Heart left ventricle (tissue), 16 donors: ENCODE results near the gene VPS37B. TPM values are rescaled to one million over a fixed set of nuclear protein-coding genes. Genes with fewer than 3 reads are reported as not detected.

ENCODE experiments used
- ATAC-seq, 4 donors: fragments of 200-7000 bp; cut with Tn5 transposase; one replicate each; pipeline ENCODE4 v1.9.1; 2020 to 2022; ENCODE audit warnings: moderate library complexity in 4 of 4, mild to moderate bottlenecking in 3 of 4, moderate number of reproducible peaks in 1 of 4
- DNase-seq, 5 donors: peaks; one replicate each; pipeline ENCODE4 v3.0.0-alpha.2; 2020
- H3K27ac ChIP-seq, 12 donors: fragments of 200-600 bp; sonication (generic) in 4 of 12; one replicate each; pipeline versions ENCODE4 v1.5.0 to v1.8.0; 2016 to 2022; ENCODE audit warnings: mild to moderate bottlenecking in 2 of 12
- H3K27me3 ChIP-seq, 9 donors: fragments of 200-600 bp; sonication (generic) in 2 of 9; one replicate each; pipeline versions ENCODE4 v1.5.1 to v1.8.0; 2016 to 2022; ENCODE audit warnings: mild to moderate bottlenecking in 3 of 9
- H3K36me3 ChIP-seq, 9 donors: fragments of 200-600 bp; sonication (generic) in 2 of 9; one replicate each; pipeline versions ENCODE4 v1.5.0 to v1.8.0; 2018 to 2022; ENCODE audit warnings: mild to moderate bottlenecking in 2 of 9
- H3K4me1 ChIP-seq, 12 donors: fragments of 200-600 bp; sonication (generic) in 4 of 12; one replicate each; pipeline versions ENCODE4 v1.5.0 to v1.8.0; 2016 to 2022; ENCODE audit warnings: mild to moderate bottlenecking in 3 of 12
- H3K4me3 ChIP-seq, 12 donors: fragments of 200-600 bp; sonication (generic) in 4 of 12; one replicate each; pipeline versions ENCODE4 v1.5.0 to v1.8.0; 2017 to 2022; ENCODE audit warnings: mild to moderate bottlenecking in 9 of 12, moderate library complexity in 4 of 12
- H3K9me3 ChIP-seq, 12 donors: fragments of 200-600 bp; sonication (generic) in 4 of 12; one replicate each; pipeline versions ENCODE4 v1.5.0 to v1.8.0; 2016 to 2022; ENCODE audit warnings: mild to moderate bottlenecking in 1 of 12
- POLR2A ChIP-seq, 2 donors: fragments of 450-650 bp; IDR thresholded peaks; one replicate each; pipeline ENCODE4 v1.6.1; 2017; ENCODE audit warnings: antibody characterized with exemption in 2 of 2, mild to moderate bottlenecking in 2 of 2, moderate library complexity in 2 of 2
- WGBS, 4 donors: extraction: QIAGEN DNeasy Blood & Tissue Kit in 2 of 4; methylation state at CpG; one replicate each; pipeline versions ENCODE4 v1.1.5 to v1.1.7; 2013 to 2018; 5-methylcytosine and 5-hydroxymethylcytosine counted together
- intact Hi-C, 10 donors: fragments of 100-400 bp; cut with DNase I; formaldehyde crosslinking; loops; one replicate each; pipeline versions ENCODE4 v1.11.1 to v1.14.2; 2022
- polyA plus RNA-seq, 2 donors: library from polyadenylated mRNA; stranded (reverse); fragments of 200-250 nt; gene quantifications; one replicate each; pipeline ENCODE4 v1.2.3, GENCODE V29; 2013
- total RNA-seq, 9 donors: library from RNA; depleted of rRNA in 2 of 9; stranded (reverse); fragments of >200 nt in 2 of 9; fragmentation: NEBNext Ultra II Directional in 3 of 9; extraction: Animal tissue kit (Norgen Biotek cat#: 25700) in 3 of 9; gene quantifications; one replicate each; pipeline versions ENCODE4 v1.1.0 to v1.2.4, GENCODE V29; 2016 to 2023
- TF ChIP-seq, protein P1 (sequence below), 12 donors: fragments of 200-600 bp; sonication (generic) in 4 of 12; IDR thresholded peaks; one replicate each; pipeline versions ENCODE4 v1.5.0 to v1.8.0; 2018 to 2022; ENCODE audit warnings: antibody characterized with exemption in 12 of 12, mild to moderate bottlenecking in 5 of 12
- donor health status: ischemic (EF 13 %, LVEDD 7.1; RV severe dilation, severe dysfunction).
- donor health status: healthy with polysubstance abuse.
- donor health status: DM: no; HTN: yes; CAD: no.
- donor health status: DM: no; HTN: no; CAD: no.
- donor health status: ischemic (EF 25% LVEDD 6.9; RV normal size, moderate dysfunction).
- donor health status: ischemic (EF 25% LVEDD 5.7; RV mildly dilated, moderate dysfunction).
- donor health status: healthy.
- donor health status: DM: yes; HTN: yes; CAD: no.
- donor health status: ischemic (EF 35%, LVEDD 5.7; RV mildly dilated, moderate dysfunction).
- donor health status: nonischemic (EF 11% LVEDD 7.7; RV severe dilation, severe dysfunction).
- donor health status: DM: yes; HTN: yes; CAD: no.
- donor health status: PGD.
- donor health status: ischemic (EF 29% LVEDD 5.4; RV normal size, mild dysfunction).
- donor health status: nonischemic (EF 23%, LVEDD 6.1; RV moderate dilation, normal function).

The VPS37B gene
- total and polyA plus RNA-seq, 11 donors, result 14.5 to 51.2 (median 21.7) TPM

DNA sequence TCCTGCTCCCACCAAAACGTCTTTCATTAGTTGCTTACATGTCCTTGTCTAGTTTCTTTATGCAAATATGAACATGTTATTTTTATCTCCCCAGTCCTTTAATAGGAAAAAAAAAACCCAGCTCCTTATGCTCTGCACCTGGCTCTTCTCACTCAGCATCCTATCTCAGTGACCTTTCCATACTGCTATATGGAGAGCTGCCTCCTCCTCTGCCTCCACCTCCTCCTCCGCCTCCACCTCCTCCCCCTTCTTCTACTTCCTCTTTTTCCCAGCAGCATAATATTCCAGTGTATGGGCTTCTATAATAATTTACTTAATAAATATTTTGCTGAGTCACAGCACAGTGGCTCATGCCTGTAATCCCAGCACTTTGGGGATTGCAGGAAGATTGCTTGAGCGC is 38.8 kb upstream of the VPS37B start:
- Histone ChIP-seq H3K4me1 (no peaks in the 10 kb centered on the region), H3K27me3 (no peaks in the 10 kb centered on the region), H3K4me3 (no peak overlapping the region), H3K36me3 (peaks cover 0 to 48% (median 8%) of the 10 kb centered on the region in 9 donors), H3K9me3 (no peaks in the 10 kb centered on the region), H3K27ac (no peak overlapping the region)
- WGBS, 4 donors, result 69 to 76% (median 72%) methylated on average over 3 of the region's 3 CpGs
- DNase-seq (no peak), ATAC-seq (no peak)
- TF ChIP-seq, protein P1, sequence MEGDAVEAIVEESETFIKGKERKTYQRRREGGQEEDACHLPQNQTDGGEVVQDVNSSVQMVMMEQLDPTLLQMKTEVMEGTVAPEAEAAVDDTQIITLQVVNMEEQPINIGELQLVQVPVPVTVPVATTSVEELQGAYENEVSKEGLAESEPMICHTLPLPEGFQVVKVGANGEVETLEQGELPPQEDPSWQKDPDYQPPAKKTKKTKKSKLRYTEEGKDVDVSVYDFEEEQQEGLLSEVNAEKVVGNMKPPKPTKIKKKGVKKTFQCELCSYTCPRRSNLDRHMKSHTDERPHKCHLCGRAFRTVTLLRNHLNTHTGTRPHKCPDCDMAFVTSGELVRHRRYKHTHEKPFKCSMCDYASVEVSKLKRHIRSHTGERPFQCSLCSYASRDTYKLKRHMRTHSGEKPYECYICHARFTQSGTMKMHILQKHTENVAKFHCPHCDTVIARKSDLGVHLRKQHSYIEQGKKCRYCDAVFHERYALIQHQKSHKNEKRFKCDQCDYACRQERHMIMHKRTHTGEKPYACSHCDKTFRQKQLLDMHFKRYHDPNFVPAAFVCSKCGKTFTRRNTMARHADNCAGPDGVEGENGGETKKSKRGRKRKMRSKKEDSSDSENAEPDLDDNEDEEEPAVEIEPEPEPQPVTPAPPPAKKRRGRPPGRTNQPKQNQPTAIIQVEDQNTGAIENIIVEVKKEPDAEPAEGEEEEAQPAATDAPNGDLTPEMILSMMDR (IDR thresholded peaks at IDR 0.05), result no peak
- TF ChIP-seq POLR2A (IDR thresholded peaks at IDR 0.05), result no peak
- intact Hi-C loops, result no loop called here

- H3K4me3 ChIP-seq, result no peak overlapping the region
- intact Hi-C loops, result no loop called here
- H3K4me1 ChIP-seq, result no peaks in the 10 kb centered on the region
- no peaks in the 10 kb centered on the region for H3K27me3 ChIP-seq
- 92 to 97% (median 95%) methylated on average over 8 of the region's 8 CpGs for WGBS, 4 donors
- no peak overlapping the region for H3K27ac ChIP-seq
- ATAC-seq, result no peak
- H3K9me3 ChIP-seq, result no peaks in the 10 kb centered on the region
- DNase-seq, result no peak
- TF ChIP-seq POLR2A (IDR thresholded peaks at IDR 0.05), result no peak
- TF ChIP-seq, protein P1 (IDR thresholded peaks at IDR 0.05), result no peak
- H3K36me3 ChIP-seq, result peaks cover 0 to 32% (median 6%) of the 10 kb centered on the region in 9 donors
Measured at GRCh38 chr12:122932207-122932606, 36.3 kb upstream of the VPS37B start.

DNA sequence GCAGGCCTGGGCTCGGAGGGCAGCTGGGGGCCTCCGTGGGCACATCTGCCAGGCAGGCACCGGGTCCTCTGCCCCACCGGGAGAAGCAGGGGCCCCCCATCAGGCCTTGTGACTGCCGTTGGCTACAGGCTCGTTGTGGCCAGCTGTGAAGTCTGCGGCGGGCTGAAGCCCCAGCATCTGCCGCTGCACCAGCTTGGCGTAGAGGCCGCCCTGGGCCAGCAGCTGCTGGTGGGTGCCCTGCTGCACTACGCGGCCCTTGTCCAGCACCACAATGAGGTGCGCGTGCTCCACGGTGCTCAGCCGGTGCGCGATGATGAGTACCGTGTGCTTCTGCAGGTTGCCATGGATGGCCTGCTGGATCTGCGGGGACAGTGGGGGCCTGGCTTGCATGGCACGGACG is 33.9 kb upstream of the VPS37B start:
- H3K27me3 ChIP-seq, result no peaks in the 10 kb centered on the region
- no peak overlapping the region for H3K27ac ChIP-seq
- H3K9me3 ChIP-seq, result no peaks in the 10 kb centered on the region
- WGBS, 4 donors, result 96 to 98% (median 97%) methylated on average over 14 to 23 of the region's 23 CpGs
- ATAC-seq, result peak in 1 of 4 donors; percentile 21
- intact Hi-C loops, result no loop called here
- no peak overlapping the region for H3K4me3 ChIP-seq
- TF ChIP-seq POLR2A (IDR thresholded peaks at IDR 0.05), result no peak
- TF ChIP-seq, protein P1 (IDR thresholded peaks at IDR 0.05), result no peak
- peaks cover 0 to 27% (median 6%) of the 10 kb centered on the region in 9 donors for H3K36me3 ChIP-seq
- no peak for DNase-seq
- H3K4me1 ChIP-seq, result no peaks in the 10 kb centered on the region

GRCh38 chr12:122929148-122929538 is 33.2 kb upstream of the VPS37B start:
- intact Hi-C loops, result no loop called here
- TF ChIP-seq, protein P1 (IDR thresholded peaks at IDR 0.05), result no peak
- no peak for TF ChIP-seq POLR2A (IDR thresholded peaks at IDR 0.05)
- WGBS, 4 donors, result 87 to 100% (median 93%) methylated on average over 1 to 14 of the region's 14 CpGs
- Histone ChIP-seq H3K27me3 (no peaks in the 10 kb centered on the region), H3K4me3 (no peak overlapping the region), H3K9me3 (no peaks in the 10 kb centered on the region), H3K27ac (no peak overlapping the region), H3K36me3 (peaks cover 0 to 27% (median 6%) of the 10 kb centered on the region in 9 donors), H3K4me1 (no peaks in the 10 kb centered on the region)
- no peak for ATAC-seq
- no peak for DNase-seq
